OCI-LY1 (cell line): ENCODE results near the gene PKNOX1.
A peak's percentile ranks its signal among the peaks of the same experiment; 100 is the strongest.

Source experiments
- H2AFZ ChIP-seq: fragments of 200-600 bp; sonication (generic), shearing (Covaris generic); 2 replicates; pipeline ENCODE4 v1.6.0; 2014; ENCODE audit warnings: antibody characterized with exemption, mild to moderate bottlenecking, low read length
- H3F3A ChIP-seq: fragments of 200-600 bp; sonication (generic), shearing (Covaris generic); 2 replicates; pipeline ENCODE4 v1.6.0; 2014; ENCODE audit warnings: mild to moderate bottlenecking, antibody characterized with exemption, low read length, moderate library complexity; ENCODE audit not compliant: insufficient read depth
- H3K27ac ChIP-seq: fragments of 200-600 bp; sonication (generic); 2 replicates; pipeline ENCODE4 v1.5.1; 2014; ENCODE audit warnings: low read length, mixed run types, mild to moderate bottlenecking, low read depth; ENCODE audit not compliant: poor library complexity, severe bottlenecking
- H3K27me3 ChIP-seq: fragments of 200-600 bp; sonication (generic); 2 replicates; pipeline ENCODE4 v1.6.0; 2014; ENCODE audit warnings: antibody characterized with exemption, mild to moderate bottlenecking, low read length, moderate library complexity; ENCODE audit not compliant: insufficient read depth
- H3K36me3 ChIP-seq: fragments of 200-600 bp; sonication (generic); 2 replicates; pipeline ENCODE4 v1.6.1; 2014; ENCODE audit warnings: mild to moderate bottlenecking, antibody characterized with exemption, low read length, moderate library complexity, mixed read lengths; ENCODE audit not compliant: insufficient read depth
- H3K4me1 ChIP-seq: fragments of 200-600 bp; sonication (generic); 2 replicates; pipeline ENCODE4 v1.5.1; 2014; ENCODE audit warnings: mild to moderate bottlenecking, low read length, moderate library complexity; ENCODE audit not compliant: insufficient read depth, severe bottlenecking
- H3K4me2 ChIP-seq: fragments of 200-600 bp; sonication (generic), shearing (Covaris generic); 2 replicates; pipeline ENCODE4 v1.6.1; 2014; ENCODE audit warnings: low read length
- H3K4me3 ChIP-seq: fragments of 200-600 bp; sonication (generic); 2 replicates; pipeline ENCODE4 v1.5.1; 2014; ENCODE audit warnings: low read length, low read depth, mild to moderate bottlenecking, mixed read lengths; ENCODE audit not compliant: poor library complexity, severe bottlenecking
- H3K79me2 ChIP-seq: fragments of 200-600 bp; shearing (Covaris generic); 2 replicates; pipeline ENCODE4 v1.6.1; 2016; ENCODE audit warnings: mixed run types, low read length, mixed read lengths; ENCODE audit not compliant: insufficient read depth
- H3K9ac ChIP-seq: fragments of 200-600 bp; sonication (generic), shearing (Covaris generic); 2 replicates; pipeline ENCODE4 v1.6.1; 2014; ENCODE audit warnings: mild to moderate bottlenecking, low read length, mixed read lengths
- H3K9me2 ChIP-seq: fragments of 200-600 bp; sonication (generic), shearing (Covaris generic); 2 replicates; pipeline ENCODE4 v1.6.1; 2014; ENCODE audit warnings: low read depth, mild to moderate bottlenecking, low read length, mixed read lengths
- H3K9me3 ChIP-seq: fragments of 200-600 bp; shearing (Covaris generic); 2 replicates; pipeline ENCODE4 v1.6.1; 2014; ENCODE audit warnings: low read length, mixed read lengths
- H4K20me1 ChIP-seq: fragments of 200-600 bp; sonication (generic), shearing (Covaris generic); 2 replicates; pipeline ENCODE4 v1.6.0; 2016; ENCODE audit warnings: mild to moderate bottlenecking, low read length; ENCODE audit not compliant: insufficient read depth
- CTCF ChIP-seq: fragments of 200-600 bp; sonication (generic), shearing (Covaris generic); IDR thresholded peaks from 2 replicates; pipeline ENCODE4 v1.5.1; 2017; ENCODE audit warnings: mild to moderate bottlenecking, antibody characterized with exemption, low read length, moderate library complexity, mixed read lengths
- EZH2 ChIP-seq: fragments of 200-600 bp; sonication (generic), shearing (Covaris generic); IDR thresholded peaks from 2 replicates; pipeline ENCODE4 v1.8.0; 2017; ENCODE audit warnings: borderline replicate concordance, mixed run types, mild to moderate bottlenecking, antibody characterized with exemption, low read length, moderate library complexity, mixed read lengths

PKNOX1 gene

GRCh38 chr21:43023175-43023574 is 48.8 kb downstream of the PKNOX1 start:
- Histone ChIP-seq H3F3A (no peaks in the 10 kb centered on the region; the same call in 1 of the 2 replicates), H3K9me3 (no peaks in the 10 kb centered on the region), H3K9ac (no peak overlapping the region), H3K4me2 (no peak overlapping the region), H4K20me1 (no peaks in the 10 kb centered on the region), H3K4me1 (peaks cover 61% of the 10 kb centered on the region), H3K27me3 (no peaks in the 10 kb centered on the region), H2AFZ (no peak overlapping the region), H3K4me3 (no peak overlapping the region), H3K79me2 (no peaks in the 10 kb centered on the region), H3K36me3 (peaks cover 33% of the 10 kb centered on the region), H3K27ac (peak overlapping the region; percentile 33), H3K9me2 (no peaks in the 10 kb centered on the region)
- no peak for TF ChIP-seq EZH2
- no peak for TF ChIP-seq CTCF

- Histone ChIP-seq H3K9me3 (no peaks in the 10 kb centered on the region), H4K20me1 (no peaks in the 10 kb centered on the region), H3F3A (no peaks in the 10 kb centered on the region; the same call in 1 of the 2 replicates), H3K79me2 (no peaks in the 10 kb centered on the region), H3K27me3 (no peaks in the 10 kb centered on the region), H3K9me2 (no peaks in the 10 kb centered on the region), H3K4me1 (peaks cover 50% of the 10 kb centered on the region), H3K4me3 (no peak overlapping the region), H3K9ac (no peak overlapping the region), H3K27ac (no peak overlapping the region), H2AFZ (no peak overlapping the region), H3K36me3 (peaks cover 47% of the 10 kb centered on the region), H3K4me2 (no peak overlapping the region)
- TF ChIP-seq CTCF (no peak), EZH2 (no peak)
Measured at GRCh38 chr21:43024439-43025136, 50.2 kb downstream of the PKNOX1 start.

- Histone ChIP-seq H4K20me1 (no peaks in the 10 kb centered on the region), H3K27ac (peak overlapping the region; percentile 48), H3K9me3 (no peaks in the 10 kb centered on the region), H3K4me1 (peaks cover 39% of the 10 kb centered on the region), H2AFZ (no peak overlapping the region), H3K4me3 (no peak overlapping the region), H3K9me2 (no peaks in the 10 kb centered on the region), H3K27me3 (no peaks in the 10 kb centered on the region), H3F3A (no peaks in the 10 kb centered on the region; the same call in 1 of the 2 replicates), H3K79me2 (no peaks in the 10 kb centered on the region), H3K36me3 (peaks cover 58% of the 10 kb centered on the region), H3K9ac (no peak overlapping the region), H3K4me2 (no peak overlapping the region)
- TF ChIP-seq CTCF (no peak), EZH2 (no peak)
Measured at GRCh38 chr21:43025636-43026180, 51.3 kb downstream of the PKNOX1 start.
